H9 (cell line): ENCODE data around the gene NTPCR. TPM values are rescaled to one million over a fixed set of nuclear protein-coding genes. Genes with fewer than 3 reads are reported as not detected.

ENCODE experiments used
- DNase-seq: peaks from one replicate; pipeline ENCODE4 v3.0.0-alpha.2; 2017
- H2AFZ ChIP-seq: one replicate; pipeline ENCODE4 v1.6.1; 2013; ENCODE audit warnings: mild to moderate bottlenecking, low read length, control low read depth, moderate library complexity
- H2AK5ac ChIP-seq: 2 replicates; pipeline ENCODE4 v1.6.1; 2013; ENCODE audit warnings: low read length, control low read depth, mixed read lengths; ENCODE audit not compliant: insufficient read length
- H2BK120ac ChIP-seq: one replicate; pipeline ENCODE4 v1.6.1; 2013; ENCODE audit warnings: low read depth, mild to moderate bottlenecking, low read length, control low read depth, inconsistent platforms; ENCODE audit not compliant: poor library complexity, severe bottlenecking
- H2BK12ac ChIP-seq: 2 replicates; pipeline ENCODE4 v1.6.1; 2013; ENCODE audit warnings: low read length, control low read depth, mixed read lengths, low read depth; ENCODE audit not compliant: insufficient read length
- H2BK15ac ChIP-seq: 2 replicates; pipeline ENCODE4 v1.6.1; 2013; ENCODE audit warnings: low read depth, low read length, control low read depth
- H2BK20ac ChIP-seq: one replicate; pipeline ENCODE4 v1.6.1; 2013; ENCODE audit warnings: low read depth, mild to moderate bottlenecking, low read length, control low read depth, inconsistent platforms; ENCODE audit not compliant: poor library complexity, severe bottlenecking
- H2BK5ac ChIP-seq: 2 replicates; pipeline ENCODE4 v1.6.1; 2013; ENCODE audit warnings: low read length, control low read depth, mixed read lengths; ENCODE audit not compliant: insufficient read length
- H3K14ac ChIP-seq: 2 replicates; pipeline ENCODE4 v1.6.1; 2013; ENCODE audit warnings: low read length, control low read depth; ENCODE audit not compliant: insufficient read depth
- H3K18ac ChIP-seq: 2 replicates; pipeline ENCODE4 v1.6.1; 2013; ENCODE audit warnings: low read depth, mild to moderate bottlenecking, mixed read lengths, low read length, control low read depth; ENCODE audit not compliant: insufficient read length
- H3K23ac ChIP-seq: 2 replicates; pipeline ENCODE4 v1.6.1; 2013; ENCODE audit warnings: low read length, control low read depth, mixed read lengths, low read depth; ENCODE audit not compliant: insufficient read length
- H3K23me2 ChIP-seq: 2 replicates; pipeline ENCODE4 v1.6.1; 2013; ENCODE audit warnings: low read depth, mild to moderate bottlenecking, mixed read lengths, low read length, control low read depth; ENCODE audit not compliant: insufficient read length, poor library complexity, severe bottlenecking
- H3K27ac ChIP-seq: 2 replicates; pipeline ENCODE4 v1.5.1; 2013; ENCODE audit warnings: low read length, control low read depth, mixed read lengths, low read depth; ENCODE audit not compliant: insufficient read length
- H3K27me3 ChIP-seq: 2 replicates; pipeline ENCODE4 v1.6.1; 2013; ENCODE audit warnings: low read length, control low read depth, inconsistent platforms; ENCODE audit not compliant: insufficient read depth
- H3K4ac ChIP-seq: 2 replicates; pipeline ENCODE4 v1.6.1; 2013; ENCODE audit warnings: low read depth, mild to moderate bottlenecking, control low read depth, inconsistent platforms, low read length, moderate library complexity
- H3K4me1 ChIP-seq: 2 replicates; pipeline ENCODE4 v1.6.1; 2013; ENCODE audit warnings: low read length, control low read depth, inconsistent platforms; ENCODE audit not compliant: insufficient read depth
- H3K4me2 ChIP-seq: 2 replicates; pipeline ENCODE4 v1.6.1; 2013; ENCODE audit warnings: low read length, control low read depth, mixed read lengths; ENCODE audit not compliant: insufficient read length, insufficient read depth
- H3K56ac ChIP-seq: 2 replicates; pipeline ENCODE4 v1.6.1; 2013; ENCODE audit warnings: low read depth, mild to moderate bottlenecking, mixed read lengths, low read length, control low read depth; ENCODE audit not compliant: insufficient read length
- H3K79me1 ChIP-seq: 2 replicates; pipeline ENCODE4 v1.6.1; 2013; ENCODE audit warnings: low read depth, mild to moderate bottlenecking, moderate library complexity, low read length, control low read depth, inconsistent platforms; ENCODE audit not compliant: insufficient read depth, poor library complexity, severe bottlenecking
- H3K79me2 ChIP-seq: 2 replicates; pipeline ENCODE4 v1.6.1; 2013; ENCODE audit warnings: low read length, control low read depth, inconsistent platforms; ENCODE audit not compliant: insufficient read depth
- H3K9ac ChIP-seq: 2 replicates; pipeline ENCODE4 v1.6.1; 2013; ENCODE audit warnings: low read length, control low read depth, mixed read lengths; ENCODE audit not compliant: insufficient read length; ENCODE audit errors: extremely low read depth
- H3K9me3 ChIP-seq: one replicate; pipeline ENCODE4 v1.6.1; 2013; ENCODE audit warnings: low read depth, low read length, inconsistent platforms; ENCODE audit not compliant: control insufficient read depth
- H3T11ph ChIP-seq: one replicate; pipeline ENCODE4 v1.6.1; 2013; ENCODE audit warnings: mild to moderate bottlenecking, low read length, control low read depth, inconsistent platforms
- H4K20me1 ChIP-seq: one replicate; pipeline ENCODE4 v1.6.1; 2013; ENCODE audit not compliant: control insufficient read depth, insufficient read length, insufficient read depth
- H4K5ac ChIP-seq: 2 replicates; pipeline ENCODE4 v1.6.1; 2013; ENCODE audit warnings: low read depth, mild to moderate bottlenecking, mixed read lengths, low read length, control low read depth; ENCODE audit not compliant: insufficient read length
- H4K8ac ChIP-seq: replicated peaks from 2 replicates; pipeline ENCODE4 v1.6.1; 2013; ENCODE audit warnings: low read length, control low read depth, mixed read lengths, low read depth; ENCODE audit not compliant: insufficient read length
- H4K91ac ChIP-seq: 2 replicates; pipeline ENCODE4 v1.6.1; 2013; ENCODE audit warnings: low read depth, mild to moderate bottlenecking, moderate library complexity, mixed read lengths, low read length, control low read depth; ENCODE audit not compliant: insufficient read length
- H3K27ac Mint-ChIP-seq, 3 experiments: 2 replicates in 2 of 3; 3 replicates in 1 of 3; pipeline ENCODE4 v1.8.0; 2020 to 2021; ENCODE audit warnings: mixed read lengths in 3 of 3, mild to moderate bottlenecking in 1 of 3, moderate library complexity in 1 of 3
- H3K27me3 Mint-ChIP-seq: 2 replicates; pipeline ENCODE4 v1.8.0; 2021; ENCODE audit warnings: low read depth, mild to moderate bottlenecking, moderate library complexity, mixed read lengths
- H3K36me3 Mint-ChIP-seq, 3 experiments: 2 replicates in 2 of 3; 3 replicates in 1 of 3; pipeline ENCODE4 v1.8.0; 2020 to 2021; ENCODE audit warnings: low read depth in 3 of 3, mixed read lengths in 3 of 3; ENCODE audit not compliant: insufficient read depth in 1 of 3
- H3K4me1 Mint-ChIP-seq, 2 experiments: 2 replicates each; pipeline ENCODE4 v1.8.0; 2020; ENCODE audit warnings: mixed read lengths in 2 of 2
- H3K4me3 Mint-ChIP-seq, 2 experiments: 2 replicates in 1 of 2; 3 replicates in 1 of 2; pipeline ENCODE4 v1.8.0; 2020 to 2021; ENCODE audit warnings: mild to moderate bottlenecking in 2 of 2, mixed read lengths in 2 of 2, moderate library complexity in 1 of 2
- H3K9me3 Mint-ChIP-seq, 2 experiments: 2 replicates in 1 of 2; 3 replicates in 1 of 2; pipeline ENCODE4 v1.8.0; 2020; ENCODE audit warnings: mild to moderate bottlenecking in 2 of 2, mixed read lengths in 2 of 2, moderate library complexity in 1 of 2
- WGBS: extraction: QIAGEN DNeasy Blood & Tissue Kit; methylation state at CpG from one replicate; pipeline ENCODE4 v1.1.7; 2013; ENCODE audit warnings: missing lambda C conversion rate, low lambda C conversion rate, mixed read lengths; ENCODE audit not compliant: insufficient read length; ENCODE audit errors: extremely low coverage; 5-methylcytosine and 5-hydroxymethylcytosine counted together
- total RNA-seq: library from RNA; stranded (reverse); gene quantifications from 2 replicates; pipeline ENCODE4 v1.2.1, GENCODE V29; 2021
- TF ChIP-seq, protein P1 (sequence below): fragments of 200-600 bp; sonication (generic); conservative IDR thresholded peaks from 3 replicates; pipeline ENCODE4 v1.8.0; 2021; ENCODE audit warnings: antibody characterized with exemption, mild to moderate bottlenecking

Gene NTPCR
- total RNA-seq, 1 experiment from 2014 or later, result 87.4 TPM

DNA sequence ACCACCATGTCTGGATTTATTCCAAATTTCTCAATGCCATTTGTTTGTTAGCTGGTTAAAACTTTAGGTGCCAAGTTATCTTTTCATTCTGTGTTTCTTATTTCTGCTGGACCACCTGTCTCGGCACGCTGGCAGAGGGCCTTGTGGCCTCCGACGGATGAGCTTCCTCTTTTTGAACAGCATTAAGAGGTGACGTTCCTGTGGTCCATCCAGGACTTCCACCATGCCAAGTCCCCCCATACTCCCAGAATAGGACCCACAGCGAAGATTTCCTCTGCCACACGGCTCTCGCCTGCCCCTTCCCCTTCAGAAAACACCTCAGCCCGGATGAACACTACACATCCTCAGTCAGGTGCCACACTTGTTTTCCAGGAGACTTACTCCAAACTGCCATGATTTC is 73.8 kb downstream of the NTPCR start:
- H3K4me1 ChIP-seq, result no peaks in the 10 kb centered on the region
- peaks cover 32 to 35% of the 10 kb centered on the region in 2 experiments for H3K4me1 Mint-ChIP-seq
- H2BK20ac ChIP-seq, result no peak overlapping the region
- H4K20me1 ChIP-seq, result no peaks in the 10 kb centered on the region
- no CpG with 5 or more reads among the region's 9 CpGs for WGBS
- H4K8ac ChIP-seq, result no peak overlapping the region
- no peak overlapping the region for H3K27ac ChIP-seq
- H2BK5ac ChIP-seq, result no peak overlapping the region
- DNase-seq, result no peak
- no peaks in the 10 kb centered on the region for H3K9me3 ChIP-seq
- no peak overlapping the region for H4K91ac ChIP-seq
- H3K27me3 ChIP-seq, result no peaks in the 10 kb centered on the region
- H4K5ac ChIP-seq, result no peak overlapping the region
- no peak overlapping the region for H3K56ac ChIP-seq
- H3K79me1 ChIP-seq, result no peaks in the 10 kb centered on the region
- H3K18ac ChIP-seq, result no peak overlapping the region
- no peaks in the 10 kb centered on the region for H3K23me2 ChIP-seq
- H3K36me3 Mint-ChIP-seq, result peaks cover 7 to 10% (median 10%) of the 10 kb centered on the region in 3 experiments
- H2BK120ac ChIP-seq, result no peak overlapping the region
- no peak overlapping the region for H3K4me3 Mint-ChIP-seq
- no peak overlapping the region for H3K9ac ChIP-seq
- no peak overlapping the region for H3T11ph ChIP-seq
- peak overlapping the region in 1 of 3 experiments; percentile 46; a peak in 1 of 7 replicates for H3K27ac Mint-ChIP-seq
- no peak overlapping the region for H2AFZ ChIP-seq
- H2AK5ac ChIP-seq, result no peak overlapping the region
- H3K14ac ChIP-seq, result no peak overlapping the region
- H2BK12ac ChIP-seq, result no peak overlapping the region
- H3K23ac ChIP-seq, result no peak overlapping the region
- 0 out of 2 replicates have a peak overlapping the region, but pooled peaks have one; percentile 5 for H2BK15ac ChIP-seq
- no peak overlapping the region for H3K4me2 ChIP-seq
- TF ChIP-seq, protein P1, sequence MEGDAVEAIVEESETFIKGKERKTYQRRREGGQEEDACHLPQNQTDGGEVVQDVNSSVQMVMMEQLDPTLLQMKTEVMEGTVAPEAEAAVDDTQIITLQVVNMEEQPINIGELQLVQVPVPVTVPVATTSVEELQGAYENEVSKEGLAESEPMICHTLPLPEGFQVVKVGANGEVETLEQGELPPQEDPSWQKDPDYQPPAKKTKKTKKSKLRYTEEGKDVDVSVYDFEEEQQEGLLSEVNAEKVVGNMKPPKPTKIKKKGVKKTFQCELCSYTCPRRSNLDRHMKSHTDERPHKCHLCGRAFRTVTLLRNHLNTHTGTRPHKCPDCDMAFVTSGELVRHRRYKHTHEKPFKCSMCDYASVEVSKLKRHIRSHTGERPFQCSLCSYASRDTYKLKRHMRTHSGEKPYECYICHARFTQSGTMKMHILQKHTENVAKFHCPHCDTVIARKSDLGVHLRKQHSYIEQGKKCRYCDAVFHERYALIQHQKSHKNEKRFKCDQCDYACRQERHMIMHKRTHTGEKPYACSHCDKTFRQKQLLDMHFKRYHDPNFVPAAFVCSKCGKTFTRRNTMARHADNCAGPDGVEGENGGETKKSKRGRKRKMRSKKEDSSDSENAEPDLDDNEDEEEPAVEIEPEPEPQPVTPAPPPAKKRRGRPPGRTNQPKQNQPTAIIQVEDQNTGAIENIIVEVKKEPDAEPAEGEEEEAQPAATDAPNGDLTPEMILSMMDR, result no peak
- no peaks in the 10 kb centered on the region for H3K79me2 ChIP-seq
- no peak overlapping the region for H3K4ac ChIP-seq
- H3K27me3 Mint-ChIP-seq, result no peaks in the 10 kb centered on the region
- no peaks in the 10 kb centered on the region for H3K9me3 Mint-ChIP-seq
